ENCODE measurements around the gene APOBEC3A. TPM values are rescaled to one million over a fixed set of nuclear protein-coding genes. Genes with fewer than 3 reads are reported as not detected.

Gene APOBEC3A
- total and polyA plus RNA-seq, 2 of the 4 experiments (the other 2 are of a cell fraction), result not detected

- no peaks in the 10 kb centered on the region for H3K79me1 ChIP-seq (ENCODE audit: low read depth in 1 of 2, low read length in 2 of 2)
- ChIA-PET CTCF (no interaction called here), POLR2A (ENCODE audit: unreplicated experiment) (no interaction called here)
- H2AK5ac ChIP-seq (ENCODE audit: low read depth, low read length), result no peak overlapping the region
- intact Hi-C loops (cut with micrococcal nuclease), result no loop called here
- H3K14ac ChIP-seq (replicated peaks; ENCODE audit: low read depth, low read length), result no peak overlapping the region
- H2BK120ac ChIP-seq (ENCODE audit: low read depth, low read length), result no peak overlapping the region
- H3K4me1 ChIP-seq (ENCODE audit: control insufficient read depth, insufficient read depth, low read length), result no peaks in the 10 kb centered on the region
- no peaks in the 10 kb centered on the region for H3K36me3 ChIP-seq (ENCODE audit: control insufficient read depth, insufficient read depth, low read length)
- H2AK9ac ChIP-seq (replicated peaks; ENCODE audit: low read depth, low read length, poor library complexity), result no peak overlapping the region
- H3K27ac ChIP-seq (ENCODE audit: insufficient read depth, low read length), result no peak overlapping the region
- peaks cover 47% of the 10 kb centered on the region for H3K27me3 ChIP-seq (ENCODE audit: control insufficient read depth, insufficient read depth, low read length)
- H3K18ac ChIP-seq (ENCODE audit: low read depth, low read length), result no peak overlapping the region
- no peak overlapping the region for H2BK5ac ChIP-seq (ENCODE audit: low read depth, low read length, poor library complexity, severe bottlenecking)
- H4K20me1 ChIP-seq (ENCODE audit: insufficient read depth, low read length), result no peaks in the 10 kb centered on the region; the same call in 1 of the 2 replicates
- H4K5ac ChIP-seq (ENCODE audit: low read depth, low read length), result no peak overlapping the region
- ATAC-seq (ENCODE audit: low read depth) (no peak), DNase-seq (no peak)
- TF ChIP-seq NFE2L2 (IDR thresholded peaks at IDR 0.05; ENCODE audit: low read depth, low read length) (no peak), POLR2A (IDR thresholded peaks at IDR 0.05; ENCODE audit: low read depth, low read length) (no peak), CEBPB (IDR thresholded peaks at IDR 0.05; ENCODE audit: low read depth, low read length) (no peak), MAFK (IDR thresholded peaks at IDR 0.05; ENCODE audit: low read depth, low read length) (no peak), USF2 (IDR thresholded peaks at IDR 0.05; ENCODE audit: low read depth, low read length) (no peak), CTCF (conservative IDR thresholded peaks at IDR 0.05; ENCODE audit: low read depth, low read length) (no peak), BHLHE40 (IDR thresholded peaks at IDR 0.05; ENCODE audit: low read depth, low read length) (no peak), RFX5 (IDR thresholded peaks at IDR 0.05; ENCODE audit: low read depth, low read length) (no peak), RCOR1 (IDR thresholded peaks at IDR 0.05; ENCODE audit: insufficient replicate concordance, low read length) (no peak), ELK1 (IDR thresholded peaks at IDR 0.05; ENCODE audit: borderline replicate concordance, low read depth, low read length) (no peak), MAZ (IDR thresholded peaks at IDR 0.05; ENCODE audit: borderline replicate concordance, low read depth, low read length) (no peak), CHD1 (IDR thresholded peaks at IDR 0.05; ENCODE audit: low read depth, low read length) (no peak), RAD21 (IDR thresholded peaks at IDR 0.05; ENCODE audit: low read length) (no peak), MXI1 (IDR thresholded peaks at IDR 0.05; ENCODE audit: borderline replicate concordance, low read depth, low read length) (no peak)
- no peak overlapping the region for H3K23ac ChIP-seq (ENCODE audit: low read depth, low read length)
- H3K9ac ChIP-seq (ENCODE audit: low read depth, low read length), result no peak overlapping the region
- H2AFZ ChIP-seq (replicated peaks; ENCODE audit: low read length, poor library complexity), result no peak overlapping the region
- in situ Hi-C loops (cut with MboI; ENCODE audit: low sequenced_read_pairs), result no loop called here
- H3K9me1 ChIP-seq (ENCODE audit: insufficient read depth, low read length), result no peaks in the 10 kb centered on the region; the same call in 1 of the 2 replicates
- no peak overlapping the region for H2BK15ac ChIP-seq (ENCODE audit: low read depth, low read length)
- H3K4me3 ChIP-seq (ENCODE audit: insufficient read depth, low read depth, low read length), result no peak overlapping the region
- BruUV-seq (replicated peaks), result no TSS peak
- no peak overlapping the region for H4K91ac ChIP-seq (ENCODE audit: insufficient read depth, low read depth, low read length)
- dilution Hi-C loops (cut with HindIII; ENCODE audit: low sequenced_read_pairs, unreplicated experiment), result no loop called here
- WGBS, 2 experiments (ENCODE audit: extremely low coverage in 2 of 2, insufficient read length in 1 of 2), result 77% methylated on average over 3 of the region's 4 CpGs; no CpG with 5 or more reads in 1 of the 2 experiments
- H2BK20ac ChIP-seq (ENCODE audit: low read depth, low read length), result no peak overlapping the region
- no peak overlapping the region for H3K4me2 ChIP-seq (ENCODE audit: low read depth, low read length)
- H3K4ac ChIP-seq (ENCODE audit: low read depth, low read length), result no peak overlapping the region
- no peak overlapping the region for H4K8ac ChIP-seq (ENCODE audit: low read depth in 2 of 2, low read length in 2 of 2)
- no peak overlapping the region for H3K56ac ChIP-seq (ENCODE audit: extremely low read depth, insufficient read depth, low read length)
- H3K9me3 ChIP-seq (ENCODE audit: control insufficient read depth, insufficient read depth, low read length), result no peaks in the 10 kb centered on the region; the same call in 1 of the 2 replicates
These were observed 20.4 kb upstream of the APOBEC3A start for GRCh38 chr22:38937036-38937435.
